OCI-M1 (cell line): ENCODE measurements around the gene CACNA1B.
"Not testable (repeated sequence)": the region's sequence is repeated elsewhere in the genome, so short reads cannot be mapped to it uniquely, and the experiment has no call there.

Experiments
- DNase-seq: peaks from one replicate; lab custom pipeline; 2025; lab: John Stamatoyannopoulos, UW

The CACNA1B gene

GRCh38 chr9:138099803-138100598, 222.4 kb downstream of the CACNA1B start:
- no peak for DNase-seq

- no peak for DNase-seq
Measured at GRCh38 chr9:138100711-138101350, 223.2 kb downstream of the CACNA1B start.

GRCh38 chr9:138101444-138102234, 224.1 kb downstream of the CACNA1B start:
- no peak for DNase-seq

- DNase-seq = no peak
Measured at GRCh38 chr9:138102246-138103051, 224.9 kb downstream of the CACNA1B start.

- DNase-seq = no peak
Measured at GRCh38 chr9:138103111-138103848, 225.7 kb downstream of the CACNA1B start.

GRCh38 chr9:138103849-138104206, 226.2 kb downstream of the CACNA1B start:
- no peak for DNase-seq

- no peak for DNase-seq
Measured at GRCh38 chr9:138104251-138105122, 226.9 kb downstream of the CACNA1B start.

- DNase-seq = no peak
Measured at GRCh38 chr9:138105123-138105415, 227.5 kb downstream of the CACNA1B start.

- no peak for DNase-seq
Measured at GRCh38 chr9:138105561-138106505, 228.3 kb downstream of the CACNA1B start.

- DNase-seq = not testable (repeated sequence)
Measured at GRCh38 chr9:138107039-138107438, 229.5 kb downstream of the CACNA1B start.

- DNase-seq = no peak
Measured at GRCh38 chr9:138111607-138112006, 234.0 kb downstream of the CACNA1B start.

- no peak for DNase-seq
Measured at GRCh38 chr9:138112090-138112748, 234.6 kb downstream of the CACNA1B start.

- DNase-seq = no peak
Measured at GRCh38 chr9:138112791-138113600, 235.4 kb downstream of the CACNA1B start.

GRCh38 chr9:138113701-138114325, 236.2 kb downstream of the CACNA1B start:
- DNase-seq = not testable (repeated sequence)

- DNase-seq = no peak
Measured at GRCh38 chr9:138114501-138115245, 237.1 kb downstream of the CACNA1B start.

GRCh38 chr9:138115506-138115905, 237.9 kb downstream of the CACNA1B start:
- no peak for DNase-seq

GRCh38 chr9:138116521-138116920, 238.9 kb downstream of the CACNA1B start:
- DNase-seq = no peak
